ENCODE results near the gene LARP6.

Gene LARP6

GRCh38 chr15:70834999-70835398, 19.0 kb downstream of the LARP6 start:
- in situ Hi-C loops (cut with HindIII; ENCODE audit: low sequenced_read_pairs), result no loop called here
- DNase-seq (ENCODE audit: low read depth), result no peak
- no peak overlapping the region for H3K4me3 ChIP-seq (ENCODE audit: low read depth, low read length)
- no peak for TF ChIP-seq CTCF (IDR thresholded peaks at IDR 0.05; ENCODE audit: low read depth, low read length, missing control alignments)

DNA sequence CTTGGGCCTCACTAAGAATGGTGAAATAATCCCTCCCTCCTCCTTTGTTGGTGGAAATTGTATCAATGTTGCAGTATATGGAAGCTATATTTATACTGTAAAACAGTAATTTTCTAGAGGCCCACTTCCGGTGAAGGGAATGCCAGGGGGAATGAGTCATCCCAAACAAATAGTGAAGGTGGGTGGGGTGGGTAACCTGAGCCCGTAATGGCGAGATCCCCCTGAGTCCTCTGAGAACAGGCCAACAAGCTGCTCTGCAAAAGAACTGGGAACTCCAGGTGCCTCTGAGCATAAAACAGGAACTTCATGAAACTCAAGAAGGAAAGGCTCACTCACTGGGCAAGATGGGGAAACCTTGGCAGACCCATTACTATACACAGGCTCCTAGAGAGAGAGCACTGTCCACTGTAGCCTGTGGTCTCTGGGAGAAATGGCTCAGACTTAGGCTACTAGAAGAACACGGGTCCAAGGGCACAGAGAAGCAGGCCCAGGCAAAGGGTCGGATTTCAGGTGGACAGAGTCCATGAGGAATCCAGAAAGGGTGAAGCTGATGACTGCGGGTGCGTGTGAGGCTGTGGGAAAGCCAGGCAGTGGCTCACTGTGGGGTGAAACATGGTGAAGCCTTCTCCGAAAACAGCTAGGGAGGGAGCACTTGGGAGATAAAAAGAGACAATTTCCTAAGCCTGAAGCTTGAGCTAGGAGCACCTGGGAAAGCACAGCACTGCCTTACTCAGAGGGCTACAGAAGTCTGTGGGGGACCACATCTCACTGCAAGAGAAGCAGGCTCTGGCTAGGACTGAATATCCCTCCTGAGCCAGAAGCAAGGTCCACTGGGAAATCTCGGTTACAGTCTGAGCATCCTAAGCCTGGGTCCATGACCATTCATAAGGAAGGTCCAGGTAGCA, 19.8 kb downstream of the LARP6 start:
- in situ Hi-C loops (cut with HindIII; ENCODE audit: low sequenced_read_pairs), result no loop called here
- H3K4me3 ChIP-seq (ENCODE audit: low read depth, low read length), result no peak overlapping the region
- TF ChIP-seq CTCF (IDR thresholded peaks at IDR 0.05; ENCODE audit: low read depth, low read length, missing control alignments), result no peak
- DNase-seq (ENCODE audit: low read depth), result peak; percentile 65

DNA sequence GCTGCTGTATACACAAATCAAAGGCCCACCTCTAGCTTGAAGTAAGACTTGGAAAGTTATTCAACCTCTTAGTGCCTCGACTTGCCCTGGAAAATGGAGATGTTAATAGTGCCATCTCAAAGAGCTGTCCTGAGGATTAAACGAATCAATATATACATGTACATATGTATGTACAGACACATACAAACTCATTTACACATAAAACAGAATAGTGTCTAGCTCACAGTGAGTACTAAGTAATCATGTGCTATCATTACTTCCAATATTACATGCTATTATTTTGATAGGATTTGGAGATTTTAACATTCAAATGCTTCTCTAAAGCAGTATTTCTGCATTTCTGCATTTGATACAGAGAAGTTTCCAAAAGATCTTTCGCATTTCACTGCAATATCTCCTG, 20.5 kb downstream of the LARP6 start:
- DNase-seq (ENCODE audit: low read depth), result no peak
- in situ Hi-C loops (cut with HindIII; ENCODE audit: low sequenced_read_pairs), result no loop called here
- H3K4me3 ChIP-seq (ENCODE audit: low read depth, low read length), result no peak overlapping the region
- TF ChIP-seq CTCF (IDR thresholded peaks at IDR 0.05; ENCODE audit: low read depth, low read length, missing control alignments), result no peak

DNA sequence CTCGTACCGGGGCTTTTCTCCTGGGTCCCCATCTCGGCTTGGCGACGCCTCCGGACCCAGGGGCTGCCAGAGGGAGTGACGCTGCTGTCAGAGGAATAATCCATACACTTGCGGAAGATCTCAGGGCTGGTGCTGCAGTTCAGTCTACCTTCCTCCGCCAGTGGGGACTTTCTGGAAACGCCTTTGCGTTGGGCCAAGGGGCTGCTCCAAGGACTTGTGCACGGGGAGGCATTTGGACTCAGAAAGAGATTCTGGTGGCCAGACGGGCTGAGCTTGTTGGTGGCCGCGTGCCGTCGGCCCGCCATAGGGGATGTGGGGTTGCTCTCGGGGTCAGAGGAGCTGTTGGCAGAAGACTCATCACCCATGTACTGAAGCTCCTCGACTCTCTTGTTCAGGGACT, 21.8 kb downstream of the LARP6 start:
- TF ChIP-seq CTCF (IDR thresholded peaks at IDR 0.05; ENCODE audit: low read depth, low read length, missing control alignments), result no peak
- H3K4me3 ChIP-seq (ENCODE audit: low read depth, low read length), result no peak overlapping the region
- in situ Hi-C loops (cut with HindIII; ENCODE audit: low sequenced_read_pairs), result no loop called here
- DNase-seq (ENCODE audit: low read depth), result no peak

- in situ Hi-C loops (cut with HindIII; ENCODE audit: low sequenced_read_pairs), result no loop called here
- DNase-seq (ENCODE audit: low read depth), result no peak
- H3K4me3 ChIP-seq (ENCODE audit: low read depth, low read length), result no peak overlapping the region
- no peak for TF ChIP-seq CTCF (IDR thresholded peaks at IDR 0.05; ENCODE audit: low read depth, low read length, missing control alignments)
These were observed 22.7 kb downstream of the LARP6 start for GRCh38 chr15:70831094-70831911.

- in situ Hi-C loops (cut with HindIII; ENCODE audit: low sequenced_read_pairs), result no loop called here
- TF ChIP-seq CTCF (IDR thresholded peaks at IDR 0.05; ENCODE audit: low read depth, low read length, missing control alignments), result no peak
- H3K4me3 ChIP-seq (ENCODE audit: low read depth, low read length), result no peak overlapping the region
- no peak for DNase-seq (ENCODE audit: low read depth)
These were observed 23.3 kb downstream of the LARP6 start for GRCh38 chr15:70830615-70831014.

Measured in astrocyte of the cerebellum (primary cell).